Stimulated activated CD8-positive, alpha-beta memory T cell treated with anti-CD3 and anti-CD28 coated beads, Interleukin-4, amount 100 ng/mL, for 48 hours (primary cell): Measurements from ENCODE around the gene MEIOSIN.

Experiments used
- DNase-seq: peaks from one replicate; pipeline ENCODE4 v3.0.0-alpha.2; 2020

The MEIOSIN gene

GRCh38 chr19:45809643-45810159 lies 76.5 kb downstream of the MEIOSIN start:
- no peak for DNase-seq

- no peak for DNase-seq
Measured at GRCh38 chr19:45812297-45812696, 79.1 kb downstream of the MEIOSIN start.
